PFSK-1 (cell line): ENCODE results near the gene C19orf81.

Source experiments
- FOXP2 ChIP-seq: optimal IDR thresholded peaks from 2 replicates; pipeline ENCODE3; 2011; ENCODE audit warnings: borderline replicate concordance, control low read depth, inconsistent platforms; ENCODE audit not compliant: insufficient read depth; ENCODE audit errors: extremely low read length, extremely low read depth
- POLR2AphosphoS5 ChIP-seq: IDR thresholded peaks from 2 replicates; pipeline ENCODE4 v1.6.1; 2012; ENCODE audit warnings: low read depth, mild to moderate bottlenecking, control low read depth, low read length, moderate library complexity
- TAF1 ChIP-seq: IDR thresholded peaks from 2 replicates; pipeline ENCODE4 v1.6.1; 2012; ENCODE audit warnings: low read length, control low read depth, borderline replicate concordance; ENCODE audit not compliant: insufficient read depth
- TF ChIP-seq, protein P1 (sequence below), 2 experiments: IDR thresholded peaks; 2 replicates each; pipeline versions ENCODE4 v1.6.1 to v1.8.0; 2011 to 2012; ENCODE audit warnings: low read depth in 2 of 2, low read length in 2 of 2, control low read depth in 1 of 2, inconsistent platforms in 1 of 2, mild to moderate bottlenecking in 1 of 2, moderate library complexity in 1 of 2; ENCODE audit not compliant: insufficient read depth in 1 of 2

DNA sequence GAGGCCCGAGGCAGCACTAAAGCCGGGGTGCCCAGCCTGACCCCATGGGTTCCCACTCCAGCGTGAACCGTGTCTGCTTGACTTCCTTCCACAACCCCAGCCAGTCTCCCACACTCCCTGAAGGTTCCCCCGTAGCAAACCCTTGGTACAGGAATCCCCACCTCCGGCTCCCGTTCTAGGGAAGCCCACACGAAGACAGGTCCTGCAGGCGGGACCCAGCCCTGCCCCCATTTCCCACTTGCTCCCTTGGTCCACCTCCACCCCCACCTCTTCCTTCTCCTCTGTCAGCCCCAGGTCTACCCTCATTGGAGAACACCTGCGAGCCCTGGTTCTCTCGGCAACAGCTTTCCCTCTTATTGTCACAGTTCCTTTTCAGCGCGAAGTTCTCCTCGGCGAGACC is 23.9 kb downstream of the C19orf81 start:
- TF ChIP-seq TAF1 (no peak), POLR2AphosphoS5 (no peak), FOXP2 (no peak)
- TF ChIP-seq, protein P1, sequence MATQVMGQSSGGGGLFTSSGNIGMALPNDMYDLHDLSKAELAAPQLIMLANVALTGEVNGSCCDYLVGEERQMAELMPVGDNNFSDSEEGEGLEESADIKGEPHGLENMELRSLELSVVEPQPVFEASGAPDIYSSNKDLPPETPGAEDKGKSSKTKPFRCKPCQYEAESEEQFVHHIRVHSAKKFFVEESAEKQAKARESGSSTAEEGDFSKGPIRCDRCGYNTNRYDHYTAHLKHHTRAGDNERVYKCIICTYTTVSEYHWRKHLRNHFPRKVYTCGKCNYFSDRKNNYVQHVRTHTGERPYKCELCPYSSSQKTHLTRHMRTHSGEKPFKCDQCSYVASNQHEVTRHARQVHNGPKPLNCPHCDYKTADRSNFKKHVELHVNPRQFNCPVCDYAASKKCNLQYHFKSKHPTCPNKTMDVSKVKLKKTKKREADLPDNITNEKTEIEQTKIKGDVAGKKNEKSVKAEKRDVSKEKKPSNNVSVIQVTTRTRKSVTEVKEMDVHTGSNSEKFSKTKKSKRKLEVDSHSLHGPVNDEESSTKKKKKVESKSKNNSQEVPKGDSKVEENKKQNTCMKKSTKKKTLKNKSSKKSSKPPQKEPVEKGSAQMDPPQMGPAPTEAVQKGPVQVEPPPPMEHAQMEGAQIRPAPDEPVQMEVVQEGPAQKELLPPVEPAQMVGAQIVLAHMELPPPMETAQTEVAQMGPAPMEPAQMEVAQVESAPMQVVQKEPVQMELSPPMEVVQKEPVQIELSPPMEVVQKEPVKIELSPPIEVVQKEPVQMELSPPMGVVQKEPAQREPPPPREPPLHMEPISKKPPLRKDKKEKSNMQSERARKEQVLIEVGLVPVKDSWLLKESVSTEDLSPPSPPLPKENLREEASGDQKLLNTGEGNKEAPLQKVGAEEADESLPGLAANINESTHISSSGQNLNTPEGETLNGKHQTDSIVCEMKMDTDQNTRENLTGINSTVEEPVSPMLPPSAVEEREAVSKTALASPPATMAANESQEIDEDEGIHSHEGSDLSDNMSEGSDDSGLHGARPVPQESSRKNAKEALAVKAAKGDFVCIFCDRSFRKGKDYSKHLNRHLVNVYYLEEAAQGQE (IDR thresholded peaks at IDR 0.05; ENCODE audit: insufficient read depth in 1 of 2, low read depth in 2 of 2, low read length in 2 of 2), result no peak
